A549 (cell line): Measurements from ENCODE around the gene ASF1B.

Experiments
- CHD2 ChIP-seq: fragments of 150-350 bp; IDR thresholded peaks from 2 replicates; pipeline ENCODE4 v1.6.1; 2014; ENCODE audit warnings: low read length; ENCODE audit not compliant: partially characterized antibody
- CTCF ChIP-seq: fragments of >200 bp; sonication (Bioruptor Twin); formaldehyde crosslinking; IDR thresholded peaks from 3 replicates; pipeline ENCODE4 v1.5.1; 2016
- ELK1 ChIP-seq: fragments of 150-350 bp; IDR thresholded peaks from 2 replicates; pipeline ENCODE4 v1.6.1; 2014; ENCODE audit warnings: low read depth, mild to moderate bottlenecking, low read length
- EP300 ChIP-seq, 2 experiments: fragments of >200 bp; sonication (Bioruptor Twin); formaldehyde crosslinking; IDR thresholded peaks; 2 replicates in 1 of 2; 3 replicates in 1 of 2; pipeline ENCODE4 v1.6.1; 2016 to 2017
- JUNB ChIP-seq: fragments of >200 bp; sonication (Bioruptor Twin); formaldehyde crosslinking; IDR thresholded peaks from 2 replicates; pipeline ENCODE4 v1.6.1; 2016
- MYC ChIP-seq: IDR thresholded peaks from 2 replicates; pipeline ENCODE4 v1.6.1; 2012; ENCODE audit warnings: mild to moderate bottlenecking, inconsistent platforms, low read length, improper control_type of control experiment, borderline replicate concordance
- PBX3 ChIP-seq: IDR thresholded peaks from 2 replicates; pipeline ENCODE4 v1.6.1; 2012
- POLR2A ChIP-seq: IDR thresholded peaks from 2 replicates; pipeline ENCODE4 v1.6.1; 2012; ENCODE audit warnings: mild to moderate bottlenecking, low read length
- POLR2AphosphoS2 ChIP-seq: conservative IDR thresholded peaks from 2 replicates; pipeline ENCODE4 v1.6.1; 2012; ENCODE audit warnings: low read length, improper control_type of control experiment, inconsistent platforms
- RAD21 ChIP-seq, 2 experiments: fragments of >200 bp in 1 of 2; sonication (Bioruptor Twin) in 1 of 2; formaldehyde crosslinking in 1 of 2; IDR thresholded peaks in 1 of 2; conservative IDR thresholded peaks in 1 of 2; 2 replicates in 1 of 2; 3 replicates in 1 of 2; pipeline ENCODE4 v1.6.1; 2012 to 2018; ENCODE audit warnings: inconsistent platforms in 1 of 2
- RFX5 ChIP-seq: fragments of 450-650 bp; IDR thresholded peaks from 2 replicates; pipeline ENCODE4 v1.7.1; 2014; ENCODE audit warnings: antibody characterized with exemption, mild to moderate bottlenecking, moderate library complexity
- SMC3 ChIP-seq: fragments of >200 bp; sonication (Bioruptor Twin); formaldehyde crosslinking; IDR thresholded peaks from 3 replicates; pipeline ENCODE4 v1.6.1; 2018; ENCODE audit warnings: inconsistent platforms
- TF ChIP-seq, protein P1 (sequence below): IDR thresholded peaks from 2 replicates; pipeline ENCODE4 v1.6.1; 2012
- TF ChIP-seq, protein P2 (sequence below): fragments of 450-650 bp; IDR thresholded peaks from 2 replicates; pipeline ENCODE4 v1.6.1; 2014; ENCODE audit warnings: antibody characterized with exemption

- TF ChIP-seq EP300 (IDR thresholded peaks at IDR 0.05), result no peak
- TF ChIP-seq CTCF, result no peak
- TF ChIP-seq POLR2AphosphoS2, result no peak
- no peak for TF ChIP-seq POLR2A
- no peak for TF ChIP-seq ELK1
- TF ChIP-seq CHD2, result no peak
- TF ChIP-seq MYC, result no peak
- no peak for TF ChIP-seq RFX5
- no peak for TF ChIP-seq RAD21 (conservative IDR thresholded peaks at IDR 0.05 in 1 of 2, IDR thresholded peaks at IDR 0.05 in 1 of 2)
- TF ChIP-seq PBX3, result no peak
- TF ChIP-seq SMC3, result no peak
- TF ChIP-seq, protein P1, sequence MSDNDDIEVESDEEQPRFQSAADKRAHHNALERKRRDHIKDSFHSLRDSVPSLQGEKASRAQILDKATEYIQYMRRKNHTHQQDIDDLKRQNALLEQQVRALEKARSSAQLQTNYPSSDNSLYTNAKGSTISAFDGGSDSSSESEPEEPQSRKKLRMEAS, result no peak
- TF ChIP-seq JUNB, result no peak
- TF ChIP-seq, protein P2, sequence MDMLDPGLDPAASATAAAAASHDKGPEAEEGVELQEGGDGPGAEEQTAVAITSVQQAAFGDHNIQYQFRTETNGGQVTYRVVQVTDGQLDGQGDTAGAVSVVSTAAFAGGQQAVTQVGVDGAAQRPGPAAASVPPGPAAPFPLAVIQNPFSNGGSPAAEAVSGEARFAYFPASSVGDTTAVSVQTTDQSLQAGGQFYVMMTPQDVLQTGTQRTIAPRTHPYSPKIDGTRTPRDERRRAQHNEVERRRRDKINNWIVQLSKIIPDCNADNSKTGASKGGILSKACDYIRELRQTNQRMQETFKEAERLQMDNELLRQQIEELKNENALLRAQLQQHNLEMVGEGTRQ, result no peak
These were observed 12.5 kb upstream of the ASF1B start for GRCh38 chr19:14148751-14149410.
